Left forelimb (tissue), 1 donor: ENCODE measurements around the gene ZNF90.
"Not testable (repeated sequence)": the region's sequence is repeated elsewhere in the genome, so short reads cannot be mapped to it uniquely, and the experiment has no call there.

ENCODE experiments used
- DNase-seq: peaks from one replicate; pipeline ENCODE4 v3.0.0-alpha.2; 2018; ENCODE audit warnings: low spot score

The ZNF90 gene

DNA sequence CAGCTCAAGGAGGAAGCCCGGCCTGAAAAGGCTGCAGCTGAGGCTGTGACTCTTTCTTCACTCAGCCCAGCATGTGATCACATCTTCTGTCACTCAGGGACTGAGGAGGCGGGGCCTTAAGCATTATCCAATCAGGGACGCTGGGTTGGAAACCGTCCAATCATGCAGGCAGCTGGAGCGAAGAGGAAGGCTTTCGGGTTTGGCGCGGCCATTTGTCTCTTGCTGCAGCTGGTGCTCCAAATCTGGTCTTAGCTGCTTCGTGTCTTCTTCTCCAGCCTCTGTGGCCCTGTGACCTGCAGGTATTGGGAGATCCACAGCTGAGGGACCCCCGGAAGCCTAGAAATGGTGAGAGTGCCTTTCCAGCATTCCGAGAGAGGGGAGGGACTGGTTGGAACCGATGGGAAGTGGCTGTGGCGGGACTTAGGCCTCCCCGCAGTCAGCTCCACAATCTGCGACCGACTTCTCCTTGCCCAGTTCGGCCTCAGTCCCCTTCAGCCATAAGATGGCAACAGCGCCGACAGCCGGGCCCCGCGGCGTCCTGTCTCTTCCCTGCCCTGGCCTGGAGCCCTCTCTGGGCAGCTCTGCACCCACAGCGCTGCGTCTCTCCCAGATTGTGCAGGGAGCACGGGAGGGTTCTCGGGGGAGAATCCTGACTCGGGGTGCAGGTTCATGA lies at the start of gene ZNF90:
ZNF90 (plus strand) TSS at position 210 of the 673 bp plus-strand sequence; CDS start at position 343, 133 bp downstream.
- peak; percentile 94 for DNase-seq

DNA sequence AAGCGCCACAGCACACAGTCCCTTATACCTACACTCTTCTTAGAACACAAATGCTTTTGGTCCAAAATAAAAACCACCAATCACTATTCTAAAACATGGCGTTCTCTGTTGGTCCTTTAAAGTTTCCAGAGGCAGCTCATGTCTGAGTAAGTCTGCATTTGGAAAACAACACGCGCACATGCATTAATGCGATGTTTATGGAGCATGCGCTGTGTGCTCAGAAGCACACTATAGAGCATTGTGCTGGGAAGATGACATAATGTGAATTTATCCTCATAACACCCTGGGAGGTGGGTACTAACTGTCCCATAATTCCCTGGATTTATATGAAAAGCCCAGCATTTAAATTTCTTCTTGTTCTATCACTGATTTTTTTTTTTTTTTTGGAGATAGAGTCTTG lies 49.2 kb upstream of the ZNF90 start:
- no peak for DNase-seq

DNA sequence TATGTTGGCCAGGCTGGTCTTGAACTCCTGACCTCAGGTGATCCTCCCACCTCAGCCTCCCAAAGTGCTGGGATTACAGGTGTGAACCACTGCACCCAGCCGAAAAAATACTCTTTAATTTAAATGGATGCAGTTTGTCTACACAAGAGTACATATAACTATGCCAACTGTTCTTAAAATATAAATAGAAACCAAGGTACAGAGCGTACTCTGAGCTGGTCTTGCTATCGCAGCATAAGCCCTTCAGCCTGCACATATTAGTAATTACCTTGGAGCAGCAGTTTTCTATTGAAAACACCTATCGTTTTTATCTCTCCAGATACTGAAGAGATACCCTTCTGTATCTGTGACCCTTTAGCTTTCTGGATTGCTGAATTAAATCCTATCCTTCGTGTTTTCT lies 41.9 kb upstream of the ZNF90 start:
- DNase-seq = no peak

DNA sequence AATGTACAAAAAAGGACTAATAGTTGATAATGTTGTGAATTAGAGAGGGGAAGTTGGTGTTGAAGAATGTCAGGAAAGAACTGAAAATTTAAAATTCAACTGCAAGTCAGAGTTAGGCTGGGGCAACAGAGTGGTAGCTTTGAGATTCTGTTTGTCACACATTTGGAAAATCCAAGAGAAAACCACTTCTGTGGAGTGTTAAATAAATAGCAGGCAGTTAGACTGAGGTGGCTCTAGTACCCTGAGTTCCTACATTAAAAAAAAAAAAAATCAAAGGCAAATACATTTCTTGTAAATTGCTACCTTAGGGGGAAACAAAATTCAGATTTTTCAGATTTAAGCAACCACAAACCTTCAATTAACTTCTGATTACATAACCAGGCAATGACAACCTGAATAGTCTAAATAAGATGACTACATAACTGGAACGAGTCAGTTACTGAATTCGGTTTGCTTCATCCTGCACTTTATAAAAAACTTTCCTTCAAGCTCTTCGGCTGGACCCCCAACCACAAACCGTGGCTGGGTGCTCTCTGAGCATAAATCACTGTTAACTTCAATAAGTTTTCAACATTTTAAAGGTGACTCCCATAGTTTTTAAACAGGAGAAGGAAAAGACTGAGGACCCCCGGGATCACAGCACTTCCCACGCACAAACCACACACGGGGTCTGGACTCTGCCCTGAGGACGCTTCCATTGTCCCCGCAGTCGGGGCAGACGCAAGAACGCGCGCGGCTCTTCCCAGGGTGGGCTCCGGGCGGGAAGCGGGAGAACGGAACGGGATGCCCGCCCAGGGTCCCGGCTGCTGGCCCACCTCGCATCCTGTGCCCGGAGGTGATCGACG lies 39.2 kb upstream of the ZNF90 start:
- no peak for DNase-seq

DNA sequence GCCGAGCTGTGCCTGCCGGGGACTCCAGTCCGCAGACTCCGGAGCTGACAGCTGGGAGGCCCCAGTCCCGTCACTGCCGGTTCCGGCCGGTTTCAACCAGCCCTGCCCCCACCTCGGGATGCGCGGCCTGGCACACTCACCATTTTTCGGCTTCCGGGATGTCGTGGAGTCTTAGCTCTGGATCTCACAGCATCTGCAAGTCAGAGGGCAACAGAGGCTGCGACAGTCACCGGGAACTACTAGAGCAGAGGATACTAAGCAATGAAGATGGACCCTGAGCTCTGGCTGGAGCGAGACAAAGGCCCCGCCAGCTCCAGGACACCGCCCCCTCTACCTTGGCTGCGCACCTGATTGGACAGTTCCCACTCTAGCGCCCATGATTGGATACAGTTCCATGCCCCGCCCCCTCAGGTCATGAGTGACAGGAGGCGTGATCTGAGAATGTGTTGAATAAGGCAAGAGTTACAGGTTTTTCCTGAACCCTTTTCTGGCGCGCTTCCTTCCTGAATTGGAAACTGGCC lies 38.5 kb upstream of the ZNF90 start, which contains the start of gene ZNF682:
ZNF682 (minus strand) TSS at position 303 of the 521 bp plus-strand sequence; CDS start at position 143, 160 bp downstream.
- peak; percentile 97 for DNase-seq

DNA sequence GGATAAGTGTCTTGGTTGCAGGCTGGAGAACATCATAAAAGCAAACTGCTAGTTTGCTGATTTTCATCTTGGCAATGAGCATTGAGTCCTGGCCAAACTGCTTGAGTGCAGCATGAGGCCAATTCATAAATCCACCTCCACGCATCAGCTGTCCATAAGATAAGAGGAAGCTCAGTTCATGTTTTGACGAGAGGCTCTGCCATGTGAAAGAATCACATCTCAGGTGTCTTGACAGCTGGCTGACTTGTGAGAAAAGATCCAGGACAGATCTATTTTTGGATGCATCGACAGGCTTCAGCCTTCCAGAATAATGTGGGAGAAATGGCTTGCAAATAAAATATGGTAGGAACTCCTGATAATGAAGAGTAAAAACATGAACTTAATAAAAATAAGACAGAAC lies 33.1 kb upstream of the ZNF90 start:
- no peak for DNase-seq

DNA sequence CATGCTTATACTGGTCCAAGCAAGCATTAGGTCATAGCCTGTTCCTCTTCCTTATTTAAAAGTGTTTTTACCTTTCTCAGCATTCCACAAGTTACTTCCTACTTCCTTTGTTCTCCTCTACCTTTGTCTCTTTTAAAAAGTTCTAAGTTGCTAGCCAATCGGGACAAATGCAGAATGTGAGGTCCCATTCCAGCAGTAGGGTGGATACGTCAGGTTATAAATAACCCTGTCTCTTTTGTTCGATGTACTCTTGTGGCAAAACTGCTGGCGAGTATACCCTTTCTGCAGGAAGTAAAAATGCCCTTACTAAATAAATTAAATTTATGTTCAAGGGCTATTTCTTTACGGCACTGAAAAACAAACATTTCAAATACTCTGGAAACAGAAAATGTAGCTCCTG lies 32.1 kb upstream of the ZNF90 start:
- not testable (repeated sequence) for DNase-seq

DNA sequence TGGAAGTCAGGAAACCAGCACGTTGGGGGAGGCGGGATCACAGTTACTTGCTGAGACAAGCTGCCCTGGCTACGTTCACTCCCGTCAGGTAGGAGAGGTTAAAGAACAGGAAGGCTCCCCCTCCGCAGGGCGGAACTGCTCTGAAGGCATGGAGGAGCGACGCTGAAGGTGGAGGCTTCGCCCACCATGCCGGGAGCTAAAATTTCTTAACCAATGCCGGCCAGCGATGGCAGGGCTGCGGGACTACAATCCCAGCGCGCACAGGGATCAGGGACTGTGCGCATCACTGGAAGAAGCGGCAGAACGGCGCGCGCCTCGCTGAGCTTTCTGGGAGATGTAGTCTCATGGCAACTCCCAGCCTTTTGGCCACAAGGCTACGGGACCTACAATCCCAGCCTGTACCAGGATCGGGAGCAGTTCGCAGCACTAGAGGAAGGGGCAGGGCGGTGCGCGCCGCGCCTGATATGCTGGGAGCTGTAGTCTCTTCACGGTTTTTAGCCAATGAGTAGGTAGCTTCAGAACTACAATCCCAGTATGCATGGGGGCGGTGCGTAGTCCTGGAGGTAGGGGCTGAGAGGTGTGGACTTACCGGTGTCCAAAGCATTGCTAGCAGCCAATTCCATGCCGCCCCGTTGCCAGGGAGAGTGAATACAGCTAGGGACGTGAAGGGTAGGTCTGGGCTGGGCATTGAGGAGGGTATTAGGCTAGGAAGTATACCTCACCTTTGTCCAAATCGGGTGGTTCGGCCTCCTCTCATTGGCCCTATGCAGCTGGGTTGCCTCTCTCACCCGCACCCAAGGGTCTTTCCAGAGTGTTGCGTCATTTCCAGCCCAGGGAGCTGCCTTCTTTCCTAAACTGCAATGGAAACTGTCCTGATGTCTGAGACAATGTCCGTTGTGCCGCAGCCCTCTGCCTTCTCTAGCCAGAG lies 25.7 kb upstream of the ZNF90 start:
- DNase-seq = peak; percentile 92

DNA sequence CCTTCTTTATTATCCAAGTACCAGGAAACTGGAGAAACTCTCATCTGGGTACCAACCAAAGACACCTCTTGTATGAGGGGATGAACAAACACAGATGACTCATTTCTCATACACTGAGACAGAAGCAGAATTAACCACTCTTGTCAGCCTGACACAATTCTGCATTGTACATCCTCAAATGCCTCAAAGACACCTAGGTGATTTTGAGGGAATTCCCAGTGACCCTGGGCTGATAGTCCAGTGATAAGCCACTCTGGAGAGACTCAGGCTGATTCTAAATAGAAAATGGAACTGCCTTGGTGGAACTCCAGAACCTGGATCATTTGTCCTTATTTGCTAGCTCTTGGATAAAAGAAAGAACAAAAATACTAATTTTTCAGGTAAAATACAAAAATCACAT lies 19.1 kb upstream of the ZNF90 start:
- DNase-seq = not testable (repeated sequence)

DNA sequence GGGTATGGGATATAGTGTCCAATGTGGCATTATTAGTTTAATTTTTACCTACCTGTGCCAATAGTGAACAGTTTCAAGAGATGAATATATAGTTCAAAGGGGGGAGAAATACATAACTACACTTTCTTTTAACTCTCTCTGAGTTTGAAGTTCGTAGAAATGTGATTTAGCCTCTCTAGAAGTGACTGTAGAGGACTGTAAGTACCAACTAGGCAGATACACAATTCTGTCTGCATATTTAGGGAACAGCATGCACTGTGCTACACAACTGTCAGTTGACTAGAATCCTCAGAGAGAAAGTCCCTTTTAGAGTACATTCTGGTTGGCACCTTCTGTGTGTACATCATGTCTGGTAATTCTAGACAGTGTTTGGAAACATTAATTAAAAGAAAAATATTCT lies 17.5 kb upstream of the ZNF90 start:
- DNase-seq = no peak

DNA sequence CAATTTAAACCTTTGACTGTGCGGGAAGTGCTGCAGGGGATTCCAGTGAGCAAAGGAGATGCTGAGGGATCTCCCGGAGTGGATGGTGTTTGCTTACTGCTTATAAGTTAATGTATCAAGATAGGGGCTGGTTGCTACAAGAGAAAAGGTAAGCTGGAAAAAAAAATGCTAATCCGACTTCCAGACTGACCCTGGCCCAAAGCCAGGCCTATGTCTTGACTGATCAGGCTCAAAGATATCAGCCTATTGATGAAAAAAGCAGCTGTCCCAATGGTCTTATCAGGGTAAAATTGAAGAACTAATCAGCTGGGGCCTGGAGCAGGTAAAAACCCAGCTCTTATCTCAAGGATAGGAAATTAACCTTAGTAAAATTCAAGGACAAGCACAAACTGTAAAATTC lies 10.9 kb upstream of the ZNF90 start:
- no peak for DNase-seq

DNA sequence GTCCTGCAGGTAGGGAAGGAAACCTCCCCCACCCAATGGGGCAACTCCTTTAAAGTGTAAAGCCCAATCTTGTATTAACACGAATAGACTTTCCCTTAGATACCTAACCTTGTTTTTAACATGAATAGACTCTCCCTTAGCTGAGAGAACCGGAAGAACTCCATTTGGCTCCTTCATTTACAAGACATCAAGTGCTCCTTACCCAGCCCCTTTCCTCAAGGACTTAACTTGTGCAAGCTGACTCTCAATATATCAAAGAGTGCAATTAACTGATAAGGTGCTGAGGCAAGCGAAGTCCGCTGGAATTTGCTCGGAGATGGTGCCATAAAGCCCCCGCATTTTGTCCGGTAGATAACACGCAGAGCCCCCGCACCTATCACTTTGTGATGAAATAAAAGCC lies 9.9 kb upstream of the ZNF90 start:
- DNase-seq = no peak

DNA sequence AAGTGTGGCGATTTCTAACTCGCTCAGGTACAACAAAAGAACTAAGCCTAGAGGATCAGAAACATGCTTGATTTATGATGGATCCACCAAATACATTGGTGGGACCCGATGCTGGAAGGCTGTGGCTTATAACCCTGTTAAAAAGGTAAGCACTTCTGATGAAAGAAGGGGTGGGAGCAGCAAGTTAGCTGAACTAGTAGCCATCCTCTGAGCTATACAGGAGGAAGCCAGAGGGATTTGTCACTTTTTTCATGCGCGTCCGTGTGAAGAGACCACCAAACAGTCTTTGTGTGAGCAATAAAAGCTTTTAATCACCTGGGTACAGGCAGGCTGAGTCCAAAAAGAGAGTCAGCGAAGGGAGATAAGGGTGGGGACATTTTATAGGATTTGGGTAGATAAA lies 9.2 kb upstream of the ZNF90 start:
- DNase-seq = not testable (repeated sequence)

DNA sequence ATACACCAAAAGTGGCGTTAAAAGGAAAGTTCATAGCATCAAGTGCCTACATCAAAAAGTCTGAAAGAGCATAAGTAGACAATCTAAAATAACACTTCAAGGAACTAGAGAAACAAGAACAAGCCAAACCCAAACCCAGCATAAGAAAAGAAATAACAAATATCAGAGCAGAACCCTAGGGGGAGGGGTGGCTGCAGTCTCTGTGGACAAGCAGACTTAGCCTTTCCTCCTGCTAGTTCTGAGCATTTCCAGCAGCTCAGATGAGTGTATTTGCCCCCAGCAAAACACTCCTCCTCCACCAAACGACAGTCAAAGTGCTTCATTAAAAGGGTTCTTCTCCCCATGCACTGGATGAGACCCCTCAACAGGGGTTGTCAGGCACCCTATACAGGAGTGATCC lies 7.1 kb upstream of the ZNF90 start:
- no peak for DNase-seq

DNA sequence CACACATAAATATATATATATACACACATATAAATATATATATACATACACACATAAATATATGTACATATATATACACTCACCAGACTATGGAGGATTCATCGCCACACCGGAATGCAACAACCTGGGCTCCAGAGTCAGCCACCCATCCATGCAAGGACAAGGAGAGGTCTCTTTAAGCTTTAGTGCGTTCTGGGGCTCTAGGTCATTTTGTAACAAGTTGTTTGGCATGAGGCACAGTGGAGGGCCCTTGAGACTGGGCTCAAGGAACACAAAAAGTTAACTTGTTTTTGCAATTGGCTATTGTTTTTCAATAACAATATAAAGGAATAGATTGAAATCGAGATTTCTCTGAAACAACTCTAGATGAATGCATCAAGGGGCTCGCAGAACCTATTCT lies 4.9 kb upstream of the ZNF90 start:
- no peak for DNase-seq

DNA sequence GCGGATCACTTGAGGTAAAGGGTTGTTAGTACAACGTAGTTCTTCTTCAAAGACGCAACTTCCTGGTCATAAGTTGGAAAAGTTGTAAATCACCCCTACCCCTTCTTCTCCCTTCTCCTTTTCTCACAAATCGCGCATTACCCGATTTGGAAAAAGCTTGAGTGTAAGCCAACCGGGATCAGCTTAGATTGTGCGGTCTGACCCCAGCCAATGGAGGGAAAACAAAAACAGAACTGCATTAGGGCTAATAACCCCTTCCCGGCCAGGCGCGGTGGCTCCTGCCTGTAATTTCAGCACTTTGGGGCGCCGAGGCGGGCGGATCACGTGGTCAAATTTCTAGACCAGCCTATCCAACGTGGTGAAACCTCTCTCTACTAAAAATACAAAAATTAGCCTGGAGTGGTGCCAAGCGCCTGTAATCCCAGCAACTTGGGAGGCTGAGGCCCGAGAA lies 806 bp downstream of the ZNF90 start:
- no peak for DNase-seq

DNA sequence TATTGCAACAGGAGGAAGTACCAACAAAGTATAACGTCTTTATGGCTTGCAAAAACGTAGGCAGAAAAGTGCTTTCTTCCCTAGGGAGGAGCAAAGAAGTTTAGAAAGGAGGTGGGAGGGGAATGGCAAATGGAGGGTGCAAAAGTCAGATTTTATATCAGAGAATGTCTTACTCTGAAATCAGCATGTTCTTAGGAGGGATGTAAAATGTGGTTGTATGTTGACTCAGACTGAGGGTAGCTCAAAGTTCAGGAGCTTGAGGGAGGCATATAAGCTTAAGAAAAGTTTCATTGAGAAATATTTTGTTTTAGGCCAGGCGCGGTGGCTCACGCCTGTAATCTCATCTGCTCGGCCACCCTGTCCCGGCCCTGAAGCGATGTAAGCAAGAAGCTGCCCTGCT lies 1.7 kb downstream of the ZNF90 start:
- DNase-seq = no peak

DNA sequence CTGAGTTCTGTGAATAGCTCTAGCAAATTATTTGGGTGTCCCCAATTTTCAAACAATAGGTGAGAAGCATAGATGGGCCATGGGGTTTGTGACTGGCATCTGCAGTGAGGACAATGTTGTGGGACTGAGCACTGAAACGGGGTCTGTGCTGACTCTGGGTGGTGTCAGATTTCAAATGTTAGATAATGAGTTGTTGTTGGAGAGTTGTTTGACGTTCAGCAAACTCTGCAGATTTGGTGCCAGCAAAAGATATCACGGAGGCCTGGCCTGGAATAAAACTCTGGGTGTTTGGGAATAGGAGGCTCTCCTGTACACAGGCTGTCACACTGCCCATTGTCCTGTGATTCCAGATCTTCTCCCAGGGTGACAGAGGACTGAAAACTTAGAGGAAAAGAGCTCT lies 2.9 kb downstream of the ZNF90 start:
- DNase-seq = no peak

DNA sequence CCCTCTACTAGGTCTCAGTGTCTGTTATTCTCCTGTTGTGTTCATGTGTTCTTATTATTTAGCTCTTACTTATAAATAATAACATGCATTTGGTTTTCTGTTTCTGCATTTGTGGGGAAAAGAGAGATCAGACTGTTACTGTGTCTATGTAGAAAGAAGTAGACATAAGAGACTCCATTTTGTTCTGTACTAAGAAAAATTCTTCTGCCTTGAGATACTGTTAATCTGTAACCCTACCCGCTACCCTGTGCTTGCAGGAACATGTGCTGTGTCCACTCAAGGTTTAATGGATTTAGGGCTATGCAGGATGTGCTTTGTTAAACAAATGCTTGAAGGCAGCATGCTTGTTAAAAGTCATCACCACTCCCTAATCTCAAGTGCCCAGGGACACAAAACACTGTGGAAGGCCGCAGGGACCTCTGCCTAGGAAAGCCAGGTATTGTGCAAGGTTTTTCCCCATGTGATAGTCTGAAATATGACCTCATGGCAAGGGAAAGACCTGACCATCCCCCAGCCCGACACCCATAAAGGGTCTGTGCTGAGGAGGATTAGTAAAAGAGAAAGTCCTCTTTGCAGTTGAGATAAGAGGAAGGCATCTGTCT lies 4.5 kb downstream of the ZNF90 start:
- DNase-seq = not testable (repeated sequence)

DNA sequence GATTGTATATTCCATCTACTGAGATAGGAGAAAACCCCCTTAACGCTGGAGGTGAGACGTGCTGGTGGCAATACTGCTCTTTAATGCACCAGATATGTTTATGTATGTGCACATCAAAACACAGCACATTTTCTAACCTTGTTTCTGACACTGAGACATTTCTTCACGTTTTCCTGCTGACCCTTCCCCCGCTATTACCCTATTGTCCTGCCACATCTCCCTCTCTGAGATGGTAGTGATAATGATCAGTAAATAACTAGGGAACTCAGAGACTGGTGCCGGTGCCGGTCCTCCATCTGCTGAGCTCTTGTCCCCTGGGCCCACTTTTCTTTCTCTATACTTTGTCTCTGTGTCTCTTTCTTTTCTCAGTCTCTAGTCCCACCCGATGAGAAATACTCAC lies 5.1 kb downstream of the ZNF90 start:
- not testable (repeated sequence) for DNase-seq

DNA sequence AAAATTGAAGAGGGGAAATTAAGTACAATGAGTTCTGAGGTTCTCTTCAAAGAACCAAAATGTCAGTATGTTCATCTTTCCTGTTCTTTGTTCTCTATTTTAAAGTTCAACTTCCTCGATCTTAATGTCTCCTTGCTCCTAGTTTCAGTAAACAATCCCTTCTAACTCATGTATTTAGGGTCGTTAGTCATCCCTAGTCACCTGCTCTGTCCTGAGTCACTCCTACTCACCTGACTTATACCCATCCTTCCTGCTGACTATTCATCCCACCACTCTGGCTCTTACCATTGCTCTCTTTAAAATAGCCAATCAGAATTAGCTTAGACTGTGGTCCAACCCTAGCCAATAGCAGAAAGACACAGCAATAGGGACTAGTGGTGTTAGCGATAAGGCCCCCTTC lies 24.3 kb downstream of the ZNF90 start:
- DNase-seq = no peak
